NK-92 (cell line): Measurements from ENCODE around the gene RPL15.
"Not testable (repeated sequence)": the region's sequence is repeated elsewhere in the genome, so short reads cannot be mapped to it uniquely, and the experiment has no call there.

Experiments used
- DNase-seq: peaks from one replicate; lab custom pipeline; 2025; ENCODE audit not compliant: unreplicated experiment; lab: John Stamatoyannopoulos, UW

Gene RPL15

GRCh38 chr3:23889386-23889785, 27.5 kb upstream of the RPL15 start:
- DNase-seq = no peak

DNA sequence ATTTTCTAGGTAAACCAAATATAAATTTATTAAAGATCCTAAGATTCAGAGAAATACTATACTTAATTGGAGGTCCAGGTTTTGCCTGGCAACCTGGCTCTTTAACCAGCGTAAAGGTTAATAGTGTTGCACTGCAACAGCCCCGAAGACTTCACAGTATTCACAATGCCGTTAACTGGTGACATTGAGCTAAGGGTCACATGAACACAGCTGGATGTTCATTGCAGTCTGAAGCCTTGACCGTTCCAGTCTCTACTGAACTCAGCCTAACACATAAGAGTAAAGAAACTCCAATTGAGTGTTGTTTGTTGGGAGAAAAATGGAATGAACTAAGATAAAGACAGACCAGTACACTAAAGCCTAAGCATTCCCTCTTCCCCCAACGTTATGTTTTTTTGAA, 27.0 kb upstream of the RPL15 start:
- no peak for DNase-seq

DNA sequence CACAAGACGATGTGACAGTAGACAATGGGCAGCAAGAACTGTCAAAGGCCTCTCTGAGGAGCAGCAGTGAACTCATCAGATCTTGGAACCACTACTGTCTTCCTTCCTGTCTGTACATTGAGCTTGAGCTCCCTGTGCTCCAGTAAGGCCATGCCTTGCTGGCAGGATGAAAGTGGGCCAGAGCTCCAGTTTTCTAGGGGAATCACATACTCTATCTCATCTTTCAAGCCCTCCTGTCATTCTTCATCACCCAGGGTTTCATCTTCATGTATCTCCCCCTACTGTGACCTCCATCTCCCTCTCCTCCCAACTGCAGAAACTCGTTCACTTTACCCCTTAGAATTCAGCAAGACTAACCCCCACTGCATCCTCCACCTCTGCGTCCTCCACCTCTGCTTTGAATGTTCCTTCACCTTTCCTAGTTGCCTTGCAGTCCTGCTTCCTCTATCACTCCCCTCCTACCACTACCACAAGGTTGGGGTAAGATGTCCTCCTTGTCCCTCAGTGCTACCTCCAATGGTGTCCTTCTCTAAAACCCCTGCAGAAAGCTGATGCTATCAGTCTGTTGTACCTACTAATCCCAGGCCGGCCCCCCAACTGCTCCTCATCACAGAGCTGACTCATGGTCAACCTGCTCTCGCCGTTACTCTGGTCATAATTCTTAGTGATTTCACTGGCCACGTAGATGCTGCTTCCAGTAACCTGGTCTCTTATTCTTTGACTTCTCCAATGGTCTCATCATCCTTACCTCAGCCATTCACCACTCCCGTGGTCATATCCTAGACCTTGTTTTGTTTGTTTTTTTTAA, 22.5 kb upstream of the RPL15 start:
- DNase-seq = no peak

DNA sequence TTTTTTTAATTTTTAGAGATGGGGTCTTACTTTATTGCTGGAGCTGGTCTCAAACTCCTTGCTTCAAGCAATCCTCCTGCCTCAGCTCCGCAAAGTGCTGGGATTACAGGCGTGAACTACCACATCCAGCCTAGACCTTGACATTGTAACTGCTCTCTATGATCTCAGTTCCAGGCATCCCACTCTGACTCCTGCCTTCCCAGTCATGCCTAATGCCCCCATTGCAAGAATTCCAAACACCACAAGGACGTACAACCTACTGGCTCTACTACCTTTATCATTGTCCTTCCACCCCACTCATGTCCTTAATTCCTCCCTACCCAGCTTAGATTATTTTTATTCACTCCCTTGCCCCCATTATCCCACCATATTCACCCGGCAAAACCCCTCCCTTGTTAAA, 21.8 kb upstream of the RPL15 start:
- DNase-seq = no peak

- no peak for DNase-seq
These were observed 16.2 kb upstream of the RPL15 start for GRCh38 chr3:23900744-23901143.

DNA sequence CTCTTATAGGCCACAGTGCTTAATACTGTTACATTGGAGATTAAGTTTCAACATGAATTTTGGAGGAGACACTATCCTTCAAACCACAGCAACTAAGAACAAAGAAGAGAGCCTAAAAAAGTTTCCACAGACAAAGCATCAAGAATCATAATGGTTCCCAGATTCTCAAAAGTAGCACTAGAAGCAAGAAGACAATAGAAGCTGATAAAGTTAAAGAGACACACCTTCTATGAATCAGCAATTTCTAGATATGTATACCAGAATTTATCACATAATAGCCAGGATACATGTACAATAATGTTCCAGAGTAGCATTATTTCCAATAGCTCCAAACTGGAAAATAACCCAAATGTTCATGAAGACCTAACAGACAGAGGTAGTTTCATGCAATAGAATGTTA, 12.4 kb upstream of the RPL15 start:
- DNase-seq = no peak

GRCh38 chr3:23909341-23909740, 7.6 kb upstream of the RPL15 start:
- no peak for DNase-seq

- no peak for DNase-seq
These were observed 5.5 kb upstream of the RPL15 start for GRCh38 chr3:23911397-23911796.

DNA sequence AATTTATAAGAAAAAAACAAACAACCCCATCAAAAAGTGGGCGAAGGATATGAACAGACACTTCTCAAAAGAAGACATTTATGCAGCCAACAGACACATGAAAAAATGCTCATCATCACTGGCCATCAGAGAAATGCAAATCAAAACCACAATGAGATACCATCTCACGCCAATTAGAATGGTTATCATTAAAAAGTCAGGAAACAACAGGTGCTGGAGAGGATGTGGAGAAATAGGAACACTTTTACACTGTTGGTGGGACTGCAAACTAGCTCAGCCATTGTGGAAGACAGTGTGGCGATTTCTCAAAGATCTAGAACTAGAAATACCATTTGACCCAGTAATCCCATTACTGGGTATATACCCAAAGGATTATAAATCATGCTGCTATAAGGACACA, 4.6 kb upstream of the RPL15 start:
- DNase-seq = not testable (repeated sequence)

- DNase-seq = no peak
These were observed 3.8 kb upstream of the RPL15 start for GRCh38 chr3:23913182-23913581.

- DNase-seq = no peak
These were observed 2.8 kb upstream of the RPL15 start for GRCh38 chr3:23913873-23914743.

GRCh38 chr3:23915537-23916108, 1.3 kb upstream of the RPL15 start:
- DNase-seq = no peak

DNA sequence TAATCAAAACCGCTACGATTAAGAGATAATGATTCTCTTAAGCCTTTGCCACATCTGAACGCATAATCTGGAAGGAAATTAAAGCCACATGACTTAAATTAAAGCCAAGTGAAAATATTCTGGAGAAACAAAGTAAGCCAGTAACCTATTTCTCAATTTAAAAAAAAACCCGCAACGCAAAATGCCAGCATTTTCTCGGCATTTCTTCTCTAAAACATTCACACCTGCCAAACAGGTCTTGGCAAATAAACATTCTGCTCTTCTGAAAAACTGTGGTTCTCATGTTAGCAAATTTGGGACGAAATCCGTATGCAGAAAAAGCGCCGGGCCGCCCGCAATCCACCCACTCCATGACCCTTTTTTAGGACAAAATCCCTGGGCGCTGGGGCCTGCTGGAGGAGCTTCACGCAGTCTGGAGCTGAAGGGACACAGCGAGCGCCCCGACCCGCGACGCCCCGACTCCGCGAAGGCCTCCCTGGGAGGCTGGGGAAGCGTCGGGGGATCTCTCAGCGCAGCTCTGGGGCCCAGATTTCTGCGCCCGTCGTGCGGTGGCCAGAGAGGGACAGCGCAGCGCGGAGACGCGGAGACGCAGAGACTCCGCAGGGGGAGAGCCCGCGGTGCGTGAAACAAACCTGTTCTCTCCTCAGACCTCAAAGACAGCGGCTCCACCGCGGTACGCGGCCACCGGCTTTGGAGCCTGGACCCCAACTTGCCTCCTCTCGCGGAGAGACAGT, 613 bp upstream of the RPL15 start:
- DNase-seq = no peak

DNA sequence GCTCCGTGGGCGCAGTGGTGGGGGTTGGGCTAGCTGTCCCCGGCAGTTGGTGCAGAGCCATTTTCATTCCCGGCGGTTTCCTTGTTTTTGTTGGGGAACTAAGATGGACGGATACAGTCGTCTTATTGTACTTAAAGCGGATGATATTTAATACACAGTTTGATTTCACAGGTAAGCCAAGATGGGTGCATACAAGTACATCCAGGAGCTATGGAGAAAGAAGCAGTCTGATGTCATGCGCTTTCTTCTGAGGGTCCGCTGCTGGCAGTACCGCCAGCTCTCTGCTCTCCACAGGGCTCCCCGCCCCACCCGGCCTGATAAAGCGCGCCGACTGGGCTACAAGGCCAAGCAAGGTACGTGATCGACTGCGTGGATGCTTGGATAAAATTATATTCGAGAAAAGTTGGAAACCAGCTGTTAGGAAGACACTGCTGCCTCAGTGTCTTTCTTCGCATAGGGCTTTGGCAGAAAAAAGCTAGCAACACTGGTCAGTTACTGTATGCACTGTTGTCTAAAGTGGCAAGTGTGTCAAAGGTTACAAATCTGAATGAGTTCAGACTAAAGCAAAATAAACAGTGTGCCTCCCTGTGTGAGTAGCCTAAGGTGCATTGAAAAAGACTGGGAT, 859 bp downstream of the RPL15 start:
- DNase-seq = not testable (repeated sequence)

- not testable (repeated sequence) for DNase-seq
These were observed 1.4 kb downstream of the RPL15 start for GRCh38 chr3:23918331-23918730.

GRCh38 chr3:23919628-23920027, 2.7 kb downstream of the RPL15 start:
- no peak for DNase-seq

DNA sequence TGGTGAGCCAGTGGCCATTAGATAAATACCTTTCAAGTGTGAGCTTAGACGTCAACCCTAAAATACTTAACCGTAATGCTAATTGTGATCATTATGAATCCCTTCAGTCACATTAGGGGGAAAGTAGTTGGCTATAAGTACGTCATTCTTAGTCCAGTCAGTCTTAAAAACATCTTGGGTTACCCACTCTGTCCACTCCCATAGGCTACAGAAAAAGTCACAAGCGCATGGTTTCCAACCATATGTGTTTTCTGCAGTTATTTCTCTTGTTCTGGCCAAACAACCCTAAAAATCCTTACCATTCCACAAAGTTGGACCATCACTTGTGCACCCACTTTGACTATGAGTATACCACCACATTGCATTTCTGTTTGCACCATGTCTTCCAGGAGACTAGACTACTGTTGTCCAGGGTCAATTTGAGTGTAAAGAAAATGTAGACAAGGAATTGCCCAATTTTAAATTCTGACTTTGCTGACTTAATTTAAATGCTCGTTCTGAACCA, 3.3 kb downstream of the RPL15 start:
- no peak for DNase-seq

GRCh38 chr3:23921052-23921511, 4.2 kb downstream of the RPL15 start:
- no peak for DNase-seq

GRCh38 chr3:23923786-23924185, 6.9 kb downstream of the RPL15 start:
- DNase-seq = no peak

DNA sequence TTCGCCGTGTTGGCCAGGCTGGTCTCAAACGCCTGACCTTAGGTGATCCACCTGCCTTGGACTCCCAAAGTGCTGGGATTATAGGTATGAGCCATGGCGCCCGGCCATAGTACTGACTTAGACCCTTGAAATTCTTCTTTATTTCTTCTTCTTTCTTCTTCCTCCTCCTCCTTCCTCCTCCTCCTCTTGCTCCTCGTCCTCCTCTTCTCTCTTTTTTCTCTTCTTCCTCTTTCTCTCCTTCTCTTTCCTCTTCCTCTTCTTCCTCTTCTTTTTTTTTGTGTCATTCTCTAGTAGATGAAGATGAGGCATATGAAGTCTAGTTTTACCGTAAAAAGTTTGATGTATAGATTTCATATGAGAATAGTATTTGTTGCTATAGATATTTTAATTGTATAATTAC, 9.3 kb downstream of the RPL15 start:
- DNase-seq = no peak
